ENCODE results near the gene AUTS2.

Gene AUTS2

GRCh38 chr7:70579397-70580097 lies 981.3 kb downstream of the AUTS2 start:
- Histone ChIP-seq H2AFZ (ENCODE audit: low read length) (no peak overlapping the region), H3K9me3 (ENCODE audit: insufficient read depth, low read depth, low read length) (no peaks in the 10 kb centered on the region), H3F3A (ENCODE audit: low read depth) (no peaks in the 10 kb centered on the region), H3K27me3 (ENCODE audit: insufficient read depth, low read length, poor library complexity, severe bottlenecking) (no peaks in the 10 kb centered on the region), H3K4me1 (ENCODE audit: insufficient read depth, low read length, poor library complexity, severe bottlenecking) (peaks cover 6% of the 10 kb centered on the region), H4K20me1 (ENCODE audit: insufficient read depth, low read length, poor library complexity, severe bottlenecking) (no peaks in the 10 kb centered on the region), H3K9me2 (replicated peaks; ENCODE audit: low read depth, low read length) (no peaks in the 10 kb centered on the region), H3K4me2 (ENCODE audit: low read depth, low read length, poor library complexity, severe bottlenecking) (no peak overlapping the region), H3K4me3 (ENCODE audit: low read length, poor library complexity, severe bottlenecking) (no peak overlapping the region), H3K9ac (ENCODE audit: low read depth, low read length, poor library complexity, severe bottlenecking) (no peak overlapping the region), H3K36me3 (ENCODE audit: insufficient read depth, low read length) (no peaks in the 10 kb centered on the region), H3K79me2 (ENCODE audit: insufficient read depth, low read length) (no peaks in the 10 kb centered on the region)
- no peak for TF ChIP-seq EZH2phosphoT487 (IDR thresholded peaks at IDR 0.05; ENCODE audit: borderline replicate concordance)
- no peak for TF ChIP-seq CTCF (conservative IDR thresholded peaks at IDR 0.05; ENCODE audit: low read length)

- Histone ChIP-seq H3K9ac (ENCODE audit: low read depth, low read length, poor library complexity, severe bottlenecking) (no peak overlapping the region), H3K4me2 (ENCODE audit: low read depth, low read length, poor library complexity, severe bottlenecking) (no peak overlapping the region), H3F3A (ENCODE audit: low read depth) (no peaks in the 10 kb centered on the region), H3K9me2 (replicated peaks; ENCODE audit: low read depth, low read length) (no peaks in the 10 kb centered on the region), H3K79me2 (ENCODE audit: insufficient read depth, low read length) (no peaks in the 10 kb centered on the region), H3K27me3 (ENCODE audit: insufficient read depth, low read length, poor library complexity, severe bottlenecking) (no peaks in the 10 kb centered on the region), H3K4me1 (ENCODE audit: insufficient read depth, low read length, poor library complexity, severe bottlenecking) (peaks cover 6% of the 10 kb centered on the region), H3K9me3 (ENCODE audit: insufficient read depth, low read depth, low read length) (no peaks in the 10 kb centered on the region), H3K4me3 (ENCODE audit: low read length, poor library complexity, severe bottlenecking) (no peak overlapping the region), H4K20me1 (ENCODE audit: insufficient read depth, low read length, poor library complexity, severe bottlenecking) (no peaks in the 10 kb centered on the region), H3K36me3 (ENCODE audit: insufficient read depth, low read length) (no peaks in the 10 kb centered on the region), H2AFZ (ENCODE audit: low read length) (no peak overlapping the region)
- TF ChIP-seq EZH2phosphoT487 (IDR thresholded peaks at IDR 0.05; ENCODE audit: borderline replicate concordance): no peak
- no peak for TF ChIP-seq CTCF (conservative IDR thresholded peaks at IDR 0.05; ENCODE audit: low read length)
These were observed 981.9 kb downstream of the AUTS2 start for GRCh38 chr7:70580161-70580560.

- Histone ChIP-seq H3K4me2 (ENCODE audit: low read depth, low read length, poor library complexity, severe bottlenecking) (no peak overlapping the region), H3K9me3 (ENCODE audit: insufficient read depth, low read depth, low read length) (no peaks in the 10 kb centered on the region), H3K36me3 (ENCODE audit: insufficient read depth, low read length) (no peaks in the 10 kb centered on the region), H3K9me2 (replicated peaks; ENCODE audit: low read depth, low read length) (no peaks in the 10 kb centered on the region), H3K27me3 (ENCODE audit: insufficient read depth, low read length, poor library complexity, severe bottlenecking) (no peaks in the 10 kb centered on the region), H3K4me3 (ENCODE audit: low read length, poor library complexity, severe bottlenecking) (no peak overlapping the region), H3F3A (ENCODE audit: low read depth) (no peaks in the 10 kb centered on the region), H3K4me1 (ENCODE audit: insufficient read depth, low read length, poor library complexity, severe bottlenecking) (peaks cover 6% of the 10 kb centered on the region), H3K9ac (ENCODE audit: low read depth, low read length, poor library complexity, severe bottlenecking) (no peak overlapping the region), H3K79me2 (ENCODE audit: insufficient read depth, low read length) (no peaks in the 10 kb centered on the region), H4K20me1 (ENCODE audit: insufficient read depth, low read length, poor library complexity, severe bottlenecking) (no peaks in the 10 kb centered on the region), H2AFZ (ENCODE audit: low read length) (no peak overlapping the region)
- TF ChIP-seq CTCF (conservative IDR thresholded peaks at IDR 0.05; ENCODE audit: low read length) (no peak), EZH2phosphoT487 (IDR thresholded peaks at IDR 0.05; ENCODE audit: borderline replicate concordance) (no peak)
These were observed 984.9 kb downstream of the AUTS2 start for GRCh38 chr7:70582927-70583895.
